Memory B cell (primary cell): ENCODE data around the gene SCAI.

Experiments used
- ATAC-seq: fragments of 150-1000 bp; cut with Tn5 transposase; 2 replicates; pipeline ENCODE4 v1.10.0; 2021; ENCODE audit warnings: low read depth, mild to moderate bottlenecking, moderate library complexity
- DNase-seq, 2 donors: peaks; one replicate each; pipeline ENCODE4 v3.0.0; 2022; ENCODE audit warnings: low spot score in 2 of 2
- H3K27ac Mint-ChIP-seq: one replicate; pipeline ENCODE4 v1.8.0; 2022; ENCODE audit warnings: mild to moderate bottlenecking, moderate library complexity, mixed read lengths
- H3K27me3 Mint-ChIP-seq: one replicate; pipeline ENCODE4 v1.8.0; 2022; ENCODE audit warnings: mixed read lengths
- H3K36me3 Mint-ChIP-seq: one replicate; pipeline ENCODE4 v1.8.0; 2022; ENCODE audit warnings: mild to moderate bottlenecking, mixed read lengths
- H3K4me1 Mint-ChIP-seq: one replicate; pipeline ENCODE4 v1.8.0; 2022; ENCODE audit warnings: mixed read lengths
- H3K4me3 Mint-ChIP-seq: one replicate; pipeline ENCODE4 v1.8.0; 2022; ENCODE audit warnings: mild to moderate bottlenecking, moderate library complexity, mixed read lengths
- H3K9me3 Mint-ChIP-seq: one replicate; pipeline ENCODE4 v1.8.0; 2022; ENCODE audit warnings: mixed read lengths

Gene SCAI

DNA sequence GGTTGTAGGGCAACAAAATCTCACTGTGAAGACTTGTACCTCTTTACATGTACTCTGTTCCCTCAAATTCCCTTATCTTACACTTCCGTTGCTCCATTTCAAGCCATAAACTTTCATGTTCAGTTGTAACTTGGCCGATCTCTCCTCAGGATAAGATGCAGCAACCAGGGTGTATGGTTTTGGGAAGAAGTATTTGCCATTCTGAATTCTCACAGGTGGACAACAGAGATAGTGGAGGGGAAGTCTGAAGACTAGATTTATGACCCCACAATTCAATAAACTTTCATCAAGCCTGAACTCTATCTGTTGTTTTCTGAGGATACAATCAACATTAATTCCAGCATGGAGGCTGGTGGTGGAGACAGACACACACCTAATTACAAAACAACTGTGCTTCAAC is 229.9 kb downstream of the SCAI start:
- Mint-ChIP-seq H3K9me3 (no peaks in the 10 kb centered on the region), H3K27ac (no peak overlapping the region), H3K4me3 (no peak overlapping the region), H3K4me1 (no peaks in the 10 kb centered on the region), H3K27me3 (no peaks in the 10 kb centered on the region), H3K36me3 (peaks cover 28% of the 10 kb centered on the region)
- ATAC-seq (no peak), DNase-seq (no peak)

DNA sequence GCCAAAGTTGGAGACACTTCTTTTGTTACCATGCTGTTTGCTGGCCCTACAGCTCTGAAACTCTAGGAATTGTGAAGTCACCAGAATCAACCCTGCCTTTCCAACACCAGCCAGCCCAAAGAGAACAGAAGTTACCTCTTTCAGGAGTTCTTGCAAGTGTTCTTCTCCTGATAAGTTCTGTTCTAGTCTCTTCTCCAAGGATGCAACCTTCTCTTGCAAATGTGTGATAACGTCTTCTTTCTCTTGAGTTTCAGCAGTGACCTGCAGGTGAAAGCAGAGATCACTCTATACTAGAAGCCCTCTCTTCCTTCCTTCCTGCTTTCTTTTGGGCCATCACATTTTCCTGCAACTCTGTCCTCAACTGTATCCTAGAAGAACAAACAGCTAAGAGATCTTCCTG is 231.6 kb downstream of the SCAI start:
- DNase-seq = no peak
- H3K27me3 Mint-ChIP-seq = no peaks in the 10 kb centered on the region
- no peaks in the 10 kb centered on the region for H3K4me1 Mint-ChIP-seq
- H3K27ac Mint-ChIP-seq = no peak overlapping the region
- ATAC-seq = no peak
- no peak overlapping the region for H3K4me3 Mint-ChIP-seq
- no peaks in the 10 kb centered on the region for H3K9me3 Mint-ChIP-seq
- peaks cover 36% of the 10 kb centered on the region for H3K36me3 Mint-ChIP-seq

DNA sequence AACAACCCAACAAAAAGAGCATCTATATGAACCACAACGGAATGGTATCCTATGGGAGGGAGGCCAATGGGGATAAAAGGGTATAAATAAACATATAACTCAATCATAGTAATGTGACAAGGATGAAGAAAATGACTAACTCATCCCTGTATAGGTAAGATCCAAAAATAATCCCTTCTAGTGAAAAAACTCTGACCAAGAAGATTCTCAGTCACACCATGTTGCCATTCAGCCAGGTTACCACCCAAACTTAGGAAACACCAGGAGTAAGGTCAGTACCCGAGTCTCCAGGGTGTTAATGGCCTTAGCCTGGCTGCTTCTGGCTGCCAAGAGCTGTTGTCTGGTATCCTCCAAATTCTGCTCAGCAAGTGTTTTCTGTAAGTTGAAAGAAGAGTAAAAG is 235.2 kb downstream of the SCAI start:
- no peak overlapping the region for H3K4me3 Mint-ChIP-seq
- ATAC-seq (no peak), DNase-seq (no peak)
- peaks cover 33% of the 10 kb centered on the region for H3K36me3 Mint-ChIP-seq
- no peaks in the 10 kb centered on the region for H3K9me3 Mint-ChIP-seq
- peak overlapping the region; percentile 18 for H3K27ac Mint-ChIP-seq
- H3K27me3 Mint-ChIP-seq = no peaks in the 10 kb centered on the region
- H3K4me1 Mint-ChIP-seq = no peaks in the 10 kb centered on the region

DNA sequence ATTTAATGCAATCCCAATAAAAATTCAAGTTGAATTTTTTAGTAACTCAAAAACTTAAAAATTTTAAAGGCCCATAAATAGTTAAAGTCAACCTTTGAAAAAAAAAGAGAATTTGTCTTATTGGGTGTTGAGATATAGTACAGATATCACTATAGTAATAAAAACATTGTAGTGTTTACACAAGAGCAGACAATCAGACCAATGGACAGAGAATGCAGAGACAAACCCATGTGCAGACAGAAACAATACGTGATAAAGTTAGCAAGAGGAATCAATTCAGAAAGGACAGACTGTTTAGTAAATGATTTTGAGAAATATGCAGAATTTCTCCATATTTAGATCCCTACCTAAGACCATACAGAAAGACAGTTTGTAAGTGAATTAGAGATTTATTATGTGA is 236.4 kb downstream of the SCAI start:
- Mint-ChIP-seq H3K4me3 (no peak overlapping the region), H3K36me3 (peaks cover 28% of the 10 kb centered on the region), H3K9me3 (no peaks in the 10 kb centered on the region), H3K27ac (peak overlapping the region; percentile 18), H3K27me3 (no peaks in the 10 kb centered on the region), H3K4me1 (no peaks in the 10 kb centered on the region)
- DNase-seq (no peak), ATAC-seq (no peak)

- H3K27ac Mint-ChIP-seq = no peak overlapping the region
- no peak overlapping the region for H3K4me3 Mint-ChIP-seq
- DNase-seq (no peak), ATAC-seq (no peak)
- H3K4me1 Mint-ChIP-seq = peaks cover 2% of the 10 kb centered on the region
- H3K9me3 Mint-ChIP-seq = no peaks in the 10 kb centered on the region
- peaks cover 15% of the 10 kb centered on the region for H3K36me3 Mint-ChIP-seq
- H3K27me3 Mint-ChIP-seq = no peaks in the 10 kb centered on the region
Observed at GRCh38 chr9:124899845-124900244, 243.5 kb downstream of the SCAI start.

DNA sequence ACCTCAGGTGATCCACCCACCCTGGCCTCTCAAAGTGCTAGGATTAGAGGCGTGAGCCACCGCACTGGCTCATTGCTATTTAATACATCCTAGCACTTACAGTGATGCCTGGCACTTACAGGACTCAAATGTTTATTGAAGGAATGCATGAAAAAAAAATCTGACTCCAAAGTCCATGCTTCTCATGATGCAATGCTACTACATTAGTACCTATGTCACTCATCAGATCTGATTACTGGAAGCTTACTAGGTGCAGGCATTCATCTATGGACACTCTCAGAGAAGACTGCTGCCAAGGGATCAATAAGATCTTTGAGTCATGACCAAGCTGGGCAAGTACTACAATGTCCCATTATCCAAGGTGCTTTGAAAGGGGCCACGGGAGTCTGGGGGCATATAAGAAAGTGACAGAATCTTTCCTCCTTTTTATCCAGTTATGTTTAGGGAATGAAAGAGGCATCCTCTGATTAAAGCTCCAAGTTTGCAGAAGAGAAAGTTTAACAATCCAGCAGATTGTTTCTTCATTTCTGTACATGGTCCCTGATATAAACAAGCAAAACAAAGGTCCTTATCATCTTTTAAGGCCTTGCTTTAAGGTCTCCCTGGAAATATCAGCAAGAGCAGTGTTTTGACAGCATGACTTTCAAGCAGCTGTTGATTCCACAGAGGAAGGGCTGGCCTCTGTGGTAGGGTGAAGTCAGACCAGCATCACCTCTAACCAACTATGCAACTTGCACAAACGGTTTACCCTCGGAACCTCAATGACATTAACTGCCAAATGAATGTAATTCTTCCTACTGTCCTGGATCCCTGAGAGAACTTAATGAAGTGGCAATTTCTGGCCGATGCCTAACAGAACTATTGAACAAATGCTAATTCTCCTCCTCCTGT is 245.5 kb downstream of the SCAI start:
- Mint-ChIP-seq H3K9me3 (no peaks in the 10 kb centered on the region), H3K4me3 (no peak overlapping the region), H3K36me3 (peaks cover 20% of the 10 kb centered on the region), H3K27ac (no peak overlapping the region), H3K27me3 (no peaks in the 10 kb centered on the region), H3K4me1 (peaks cover 5% of the 10 kb centered on the region)
- DNase-seq = no peak
- ATAC-seq = no peak

GRCh38 chr9:124894741-124895170 is 248.6 kb downstream of the SCAI start:
- Mint-ChIP-seq H3K9me3 (no peaks in the 10 kb centered on the region), H3K4me1 (peaks cover 5% of the 10 kb centered on the region), H3K36me3 (peaks cover 28% of the 10 kb centered on the region), H3K27ac (no peak overlapping the region), H3K27me3 (no peaks in the 10 kb centered on the region), H3K4me3 (no peak overlapping the region)
- ATAC-seq (peak; percentile 87), DNase-seq (peak in 1 of 2 donors; percentile 46)

DNA sequence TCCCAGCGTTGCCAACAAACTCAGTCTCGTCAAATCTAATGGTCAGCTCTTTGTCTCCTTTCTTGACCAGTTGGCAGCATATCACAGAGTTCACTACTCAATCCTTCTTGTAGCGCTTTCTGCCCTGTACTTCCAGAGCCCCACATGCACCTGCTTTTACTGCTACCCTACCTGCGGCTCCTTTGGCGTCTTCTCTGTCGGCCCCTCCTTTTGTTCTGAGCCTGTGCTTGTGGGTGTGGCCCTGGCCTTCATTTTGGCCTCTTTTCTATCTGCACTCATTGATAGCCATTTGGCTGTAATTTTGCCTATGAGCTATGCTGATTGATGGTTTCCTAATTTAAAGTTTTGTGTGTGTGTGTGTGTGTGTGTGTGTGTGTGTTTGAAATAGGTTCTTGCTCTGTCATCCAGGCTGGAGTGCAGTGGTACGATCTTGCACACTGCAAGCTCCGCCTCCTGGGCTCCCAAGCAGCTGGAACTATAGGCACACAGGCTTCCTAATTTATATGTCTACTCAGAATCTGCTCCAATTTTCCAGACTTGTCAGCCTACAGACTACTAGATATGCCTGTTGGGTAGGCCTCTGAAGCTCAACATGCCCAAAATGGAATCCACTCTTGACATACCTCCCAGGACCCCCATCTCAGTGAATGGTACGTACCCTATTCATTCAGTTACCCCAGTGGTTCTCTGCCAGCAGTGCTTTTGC is 249.1 kb downstream of the SCAI start:
- H3K27me3 Mint-ChIP-seq = no peaks in the 10 kb centered on the region
- peaks cover 32% of the 10 kb centered on the region for H3K36me3 Mint-ChIP-seq
- H3K9me3 Mint-ChIP-seq = no peaks in the 10 kb centered on the region
- H3K27ac Mint-ChIP-seq = no peak overlapping the region
- H3K4me3 Mint-ChIP-seq = no peak overlapping the region
- no peak for ATAC-seq
- DNase-seq = no peak
- peaks cover 5% of the 10 kb centered on the region for H3K4me1 Mint-ChIP-seq
